H1 (cell line): ENCODE measurements around the gene CEP76. TPM values are rescaled to one million over a fixed set of nuclear protein-coding genes. Genes with fewer than 3 reads are reported as not detected.

Experiments
- CTCF ChIA-PET: fragments of 300-600 bp; sonication (Branson Sonifier 250); formaldehyde crosslinking; loops from one replicate; lab custom pipeline; 2021; ENCODE audit not compliant: partially characterized antibody; lab: Charles Lee
- POLR2A ChIA-PET: fragments of 300-600 bp; sonication (Branson Sonifier 250); formaldehyde crosslinking; loops from one replicate; lab custom pipeline; 2021; ENCODE audit warnings: inconsistent platforms; ENCODE audit not compliant: partially characterized antibody; lab: Charles Lee
- DNase-seq, 2 experiments: peaks; one replicate each; pipeline versions ENCODE4 v3.0.0 to v3.0.0-alpha.2; 2010 to 2022; ENCODE audit warnings: low spot score in 2 of 2, low read depth in 1 of 2, mixed read lengths in 1 of 2
- FAIRE-seq: peaks from 2 replicates; lab custom pipeline; 2011; peaks lifted over from hg19 to GRCh38; lab: Jason Lieb, UNC
- H2AFZ ChIP-seq: 2 replicates; pipeline ENCODE4 v1.8.1; 2012; ENCODE audit warnings: low read length, inconsistent platforms
- H2AK5ac ChIP-seq: 2 replicates; pipeline ENCODE4 v1.6.1; 2013; ENCODE audit warnings: low read depth, low read length
- H2BK120ac ChIP-seq: replicated peaks from 2 replicates; pipeline ENCODE3; 2013; ENCODE audit warnings: low read depth, low read length, inconsistent platforms
- H2BK12ac ChIP-seq: 2 replicates; pipeline ENCODE4 v1.6.1; 2013; ENCODE audit warnings: low read depth, low read length
- H2BK15ac ChIP-seq: 2 replicates; pipeline ENCODE4 v1.6.1; 2013; ENCODE audit warnings: low read length
- H2BK20ac ChIP-seq: 2 replicates; pipeline ENCODE4 v1.6.1; 2013; ENCODE audit warnings: low read length
- H2BK5ac ChIP-seq: 2 replicates; pipeline ENCODE4 v1.6.1; 2013; ENCODE audit warnings: low read depth, low read length
- H3K14ac ChIP-seq: 2 replicates; pipeline ENCODE4 v1.6.1; 2013; ENCODE audit warnings: inconsistent platforms; ENCODE audit not compliant: insufficient read length
- H3K18ac ChIP-seq: 2 replicates; pipeline ENCODE4 v1.6.1; 2013; ENCODE audit warnings: low read length; ENCODE audit errors: extremely low read depth
- H3K23ac ChIP-seq: 2 replicates; pipeline ENCODE4 v1.6.1; 2013; ENCODE audit warnings: inconsistent platforms; ENCODE audit not compliant: insufficient read length
- H3K23me2 ChIP-seq: 2 replicates; pipeline ENCODE4 v1.6.1; 2013; ENCODE audit warnings: low read depth, low read length
- H3K27ac ChIP-seq: 2 replicates; pipeline ENCODE4 v1.6.1; 2011; ENCODE audit warnings: low read depth, low read length, inconsistent platforms
- H3K27me3 ChIP-seq, 4 experiments: replicated peaks in 1 of 4; 1 replicate in 1 of 4; 2 replicates in 3 of 4; pipeline versions ENCODE4 v1.6.1 to v1.8.1; 2011 to 2013; ENCODE audit warnings: low read length in 3 of 4, mild to moderate bottlenecking in 3 of 4, inconsistent platforms in 2 of 4, mixed read lengths in 2 of 4, moderate library complexity in 1 of 4; ENCODE audit not compliant: control insufficient read depth in 3 of 4, insufficient read depth in 3 of 4; ENCODE audit errors: extremely low read depth in 1 of 4
- H3K36me3 ChIP-seq, 4 experiments: 2 replicates each; pipeline versions ENCODE4 v1.6.1 to v1.8.1; 2011 to 2013; ENCODE audit warnings: mild to moderate bottlenecking in 4 of 4, low read length in 3 of 4, moderate library complexity in 2 of 4, control low read depth in 1 of 4, inconsistent platforms in 1 of 4; ENCODE audit not compliant: insufficient read depth in 4 of 4, control insufficient read depth in 2 of 4
- H3K4ac ChIP-seq: replicated peaks from 2 replicates; pipeline ENCODE3; 2013; ENCODE audit warnings: low read length, low read depth, mixed read lengths, inconsistent platforms; ENCODE audit not compliant: insufficient read length
- H3K4me1 ChIP-seq, 4 experiments: replicated peaks in 1 of 4; 1 replicate in 1 of 4; 2 replicates in 3 of 4; pipeline versions ENCODE4 v1.6.1 to v1.8.1; 2011 to 2013; ENCODE audit warnings: low read length in 3 of 4, inconsistent platforms in 2 of 4, mixed read lengths in 1 of 4; ENCODE audit not compliant: insufficient read depth in 4 of 4, control insufficient read depth in 3 of 4
- H3K4me2 ChIP-seq, 2 experiments: 2 replicates each; pipeline versions ENCODE4 v1.6.1 to v1.8.1; 2011 to 2013; ENCODE audit warnings: low read depth in 2 of 2, low read length in 2 of 2, control low read depth in 1 of 2, inconsistent platforms in 1 of 2, mild to moderate bottlenecking in 1 of 2; ENCODE audit not compliant: insufficient read depth in 1 of 2
- H3K4me3 ChIP-seq, 4 experiments: fragments of 200-600, 300-600 bp in 1 of 4; sonication (generic), shearing (Covaris generic), sonication (Bioruptor Twin) in 1 of 4; 2 replicates each; pipeline versions ENCODE4 v1.5.1 to v1.8.1; 2011 to 2016; ENCODE audit warnings: low read length in 4 of 4, low read depth in 3 of 4, control low read depth in 2 of 4, inconsistent platforms in 2 of 4, mild to moderate bottlenecking in 2 of 4, mixed read lengths in 1 of 4, moderate library complexity in 1 of 4; ENCODE audit not compliant: insufficient read depth in 2 of 4; ENCODE audit errors: extremely low read depth in 1 of 4
- H3K56ac ChIP-seq: replicated peaks from 2 replicates; pipeline ENCODE3; 2013; ENCODE audit warnings: low read depth, mild to moderate bottlenecking, mixed read lengths, low read length, inconsistent platforms; ENCODE audit not compliant: insufficient read length
- H3K79me1 ChIP-seq: 2 replicates; pipeline ENCODE4 v1.6.1; 2013; ENCODE audit warnings: low read depth, low read length, control low read depth
- H3K79me2 ChIP-seq, 2 experiments: 2 replicates each; pipeline versions ENCODE4 v1.6.1 to v1.8.1; 2012 to 2013; ENCODE audit warnings: low read length in 2 of 2, mild to moderate bottlenecking in 2 of 2, inconsistent platforms in 1 of 2; ENCODE audit not compliant: insufficient read depth in 2 of 2, control insufficient read depth in 1 of 2
- H3K9ac ChIP-seq, 4 experiments: replicated peaks in 1 of 4; 1 replicate in 1 of 4; 2 replicates in 3 of 4; pipeline versions ENCODE4 v1.6.1 to v1.8.1; 2011 to 2013; ENCODE audit warnings: low read depth in 3 of 4, low read length in 3 of 4, control low read depth in 2 of 4, mild to moderate bottlenecking in 2 of 4, moderate library complexity in 2 of 4, inconsistent platforms in 1 of 4; ENCODE audit errors: extremely low read depth in 1 of 4
- H3K9me3 ChIP-seq, 2 experiments: 2 replicates each; pipeline versions ENCODE4 v1.6.1 to v1.8.1; 2012 to 2013; ENCODE audit warnings: mild to moderate bottlenecking in 2 of 2, moderate library complexity in 2 of 2, control low read depth in 1 of 2, inconsistent platforms in 1 of 2, low read depth in 1 of 2, low read length in 1 of 2, mixed read lengths in 1 of 2; ENCODE audit not compliant: insufficient read depth in 2 of 2
- H4K20me1 ChIP-seq, 2 experiments: replicated peaks in 1 of 2; 2 replicates each; pipeline versions ENCODE3 to v1.8.1; 2011 to 2013; ENCODE audit warnings: inconsistent platforms in 2 of 2, low read length in 2 of 2, mild to moderate bottlenecking in 1 of 2; ENCODE audit not compliant: insufficient read depth in 2 of 2, control insufficient read depth in 1 of 2
- H4K5ac ChIP-seq: 2 replicates; pipeline ENCODE4 v1.6.1; 2013; ENCODE audit warnings: low read length, low read depth, mixed read lengths, inconsistent platforms; ENCODE audit not compliant: insufficient read length
- H4K8ac ChIP-seq: 2 replicates; pipeline ENCODE4 v1.8.0; 2013; ENCODE audit warnings: mild to moderate bottlenecking, moderate library complexity, low read length, inconsistent platforms; ENCODE audit not compliant: insufficient read depth; ENCODE audit errors: extremely low read depth
- H4K91ac ChIP-seq: replicated peaks from 2 replicates; pipeline ENCODE3; 2013; ENCODE audit warnings: low read length, mixed read lengths, inconsistent platforms; ENCODE audit not compliant: insufficient read length
- BACH1 ChIP-seq: IDR thresholded peaks from 2 replicates; pipeline ENCODE4 v1.6.1; 2012; ENCODE audit warnings: low read length, improper control_type of control experiment
- CHD1 ChIP-seq: IDR thresholded peaks from 2 replicates; pipeline ENCODE4 v1.6.1; 2012; ENCODE audit warnings: low read depth, low read length, improper control_type of control experiment
- POU5F1 ChIP-seq: IDR thresholded peaks from 2 replicates; pipeline ENCODE4 v1.6.1; 2011; ENCODE audit warnings: low read depth, mild to moderate bottlenecking, low read length, moderate library complexity
- RNF2 ChIP-seq: fragments of 200-900, 300-1000 bp; sonication (generic); IDR thresholded peaks from 2 replicates; pipeline ENCODE4 v1.7.1; 2016; ENCODE audit warnings: borderline replicate concordance, low read depth, mild to moderate bottlenecking, antibody characterized with exemption, low read length; ENCODE audit not compliant: poor library complexity, severe bottlenecking; ENCODE audit errors: missing control alignments
- WGBS, 2 experiments: shearing (Covaris generic) in 1 of 2; methylation state at CpG; one replicate each; pipeline versions ENCODE4 v1.1.6 to v1.1.7; 2013 to 2015; ENCODE audit warnings: low lambda C conversion rate in 2 of 2, mixed read lengths in 2 of 2, inconsistent platforms in 1 of 2, low coverage in 1 of 2, missing lambda C conversion rate in 1 of 2; ENCODE audit not compliant: insufficient replicate concordance in 2 of 2, insufficient coverage in 1 of 2, insufficient read length in 1 of 2; ENCODE audit errors: extremely low coverage in 1 of 2, missing lambda C conversion rate in 1 of 2; 5-methylcytosine and 5-hydroxymethylcytosine counted together
- polyA plus RNA-seq, 7 experiments: library from polyadenylated mRNA; depleted of rRNA in 3 of 7; stranded (reverse) in 5 of 7; unstranded in 2 of 7; fragments of >200 nt in 5 of 7; fragments of 200-250 nt in 2 of 7; gene quantifications; 1 replicate in 5 of 7; 2 replicates in 1 of 7; 4 replicates in 1 of 7; pipeline versions ENCODE4 v1.2.1 to v1.2.3, GENCODE V29; 2011 to 2013; ENCODE audit warnings: missing spikeins in 2 of 7, mixed read lengths in 2 of 7
- total RNA-seq: library from RNA; stranded (reverse); fragmentation: NEBNext Ultra II Directional; extraction: Animal tissue kit (Norgen Biotek cat#: 25700); gene quantifications from 2 replicates; pipeline ENCODE4 v1.2.1, GENCODE V29; 2021

The CEP76 gene
- total and polyA plus RNA-seq, 2 of the 8 experiments (the other 6 are each of a cell fraction or from before 2014, with no cell fraction given): 9.0 to 18.1 TPM

- Histone ChIP-seq H4K91ac (no peak overlapping the region), H3K4ac (no peak overlapping the region), H2BK5ac (no peak overlapping the region), H3K4me2 (no peak overlapping the region), H3K27me3 (no peaks in the 10 kb centered on the region), H2AFZ (no peak overlapping the region), H3K79me1 (no peaks in the 10 kb centered on the region), H3K23ac (no peak overlapping the region), H3K56ac (no peak overlapping the region), H2BK15ac (no peak overlapping the region), H3K27ac (no peak overlapping the region), H3K79me2 (no peaks in the 10 kb centered on the region), H4K8ac (no peak overlapping the region), H2BK20ac (no peak overlapping the region), H3K4me3 (no peak overlapping the region), H2AK5ac (no peak overlapping the region), H2BK120ac (no peak overlapping the region), H3K36me3 (no peaks in the 10 kb centered on the region), H3K14ac (no peak overlapping the region), H4K20me1 (peaks cover 0 to 1% of the 10 kb centered on the region in 2 experiments), H2BK12ac (no peak overlapping the region), H3K23me2 (no peaks in the 10 kb centered on the region), H3K4me1 (no peaks in the 10 kb centered on the region), H3K18ac (no peak overlapping the region), H4K5ac (no peak overlapping the region), H3K9ac (no peak overlapping the region), H3K9me3 (no peaks in the 10 kb centered on the region)
- 91% methylated on average over 14 of the region's 14 CpGs; no CpG with 5 or more reads in 1 of the 2 experiments for WGBS, 2 experiments
- no peak for FAIRE-seq
- CTCF ChIA-PET: interaction anchor here (0.7 to 2.1 kb wide), 6 partner anchors 13 to 336 kb away, joined by 3 to 9 read pairs (median 3); no protein-coding TSS in a partner anchor
- POLR2A ChIA-PET: no interaction called here
- no peak for DNase-seq
- no peak for TF ChIP-seq BACH1
- TF ChIP-seq CHD1: no peak
- no peak for TF ChIP-seq RNF2
- TF ChIP-seq POU5F1: no peak
Observed at GRCh38 chr18:12750076-12750714, 47.7 kb upstream of the CEP76 start.
